ENCODE measurements around the gene ZNF469.

GRCh38 chr16:88428156-88428555, 45.4 kb downstream of the ZNF469 start:
- TF ChIP-seq CTCF (IDR thresholded peaks at IDR 0.05) = no peak
- TF ChIP-seq POLR2A (IDR thresholded peaks at IDR 0.05) = no peak

Measured in heart left ventricle (tissue), 13 donors.